HG03439 (cell line): Measurements from ENCODE around the gene ZNF408.
"Not testable (repeated sequence)": the region's sequence is repeated elsewhere in the genome, so short reads cannot be mapped to it uniquely, and the experiment has no call there.

Source experiments
- ATAC-seq: cut with Tn5 transposase; IDR thresholded peaks from one replicate; pipeline ENCODE4 v1.9.1; 2021; ENCODE audit warnings: mild to moderate bottlenecking, moderate library complexity; ENCODE audit not compliant: unreplicated experiment

The ZNF408 gene

DNA sequence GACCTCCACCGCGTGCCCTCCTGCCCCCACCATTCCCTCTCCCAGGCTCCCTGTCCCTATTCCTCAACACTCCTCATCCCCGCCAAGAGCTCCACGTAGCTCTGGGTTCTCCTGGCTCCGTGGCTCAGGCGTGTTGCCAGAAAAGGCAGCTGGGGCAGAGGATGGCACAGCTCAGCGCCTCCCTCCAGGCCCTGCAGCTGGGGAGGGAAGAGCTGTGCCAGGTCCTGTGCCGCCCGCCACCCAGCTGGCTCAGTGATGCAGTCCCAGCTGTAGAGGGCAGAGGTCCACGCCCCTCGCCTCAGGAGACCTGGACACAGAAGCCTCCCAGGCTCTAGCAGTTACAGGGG, 4.6 kb upstream of the ZNF408 start:
- no peak for ATAC-seq

DNA sequence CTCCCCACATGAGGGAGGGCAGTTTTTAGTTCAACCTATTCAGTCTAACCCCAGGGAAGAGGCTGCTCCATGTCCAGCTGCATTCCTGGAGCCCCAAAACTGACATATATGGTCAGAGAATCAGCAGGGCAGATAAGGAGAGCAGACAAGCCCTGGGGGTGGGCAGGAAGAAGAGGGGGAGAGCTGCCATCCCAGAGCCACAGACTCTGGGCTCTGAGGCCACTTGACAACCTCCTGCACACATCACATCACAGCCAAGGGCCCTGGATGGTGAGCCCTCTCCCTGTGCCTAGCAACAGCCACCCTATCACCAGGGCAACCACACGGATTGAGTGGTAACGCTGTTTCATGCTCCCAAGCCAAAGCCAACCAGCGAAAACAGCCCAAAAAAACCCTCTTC, 3.5 kb upstream of the ZNF408 start:
- no peak for ATAC-seq

DNA sequence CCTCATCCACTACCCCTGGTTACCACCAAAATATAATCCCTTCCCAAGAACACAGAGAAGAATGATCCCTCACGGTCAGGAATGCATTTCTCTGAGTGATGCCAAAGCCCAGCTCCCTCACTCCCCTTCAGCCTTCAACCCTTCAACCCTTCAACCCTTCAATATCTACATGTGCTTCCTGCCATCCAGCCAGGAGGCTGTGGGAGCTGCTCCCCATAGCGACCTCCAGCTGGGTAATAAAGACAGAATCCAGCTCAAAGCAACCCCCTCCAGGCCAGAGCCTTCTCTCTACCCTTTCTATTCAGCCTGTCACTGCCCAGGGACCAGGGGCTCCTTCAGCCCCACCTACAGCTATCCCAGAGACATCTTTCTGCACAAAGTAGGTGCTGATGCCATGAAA, 3.1 kb upstream of the ZNF408 start:
- no peak for ATAC-seq

- ATAC-seq = no peak
Measured at GRCh38 chr11:46698597-46698996, 2.2 kb upstream of the ZNF408 start.

DNA sequence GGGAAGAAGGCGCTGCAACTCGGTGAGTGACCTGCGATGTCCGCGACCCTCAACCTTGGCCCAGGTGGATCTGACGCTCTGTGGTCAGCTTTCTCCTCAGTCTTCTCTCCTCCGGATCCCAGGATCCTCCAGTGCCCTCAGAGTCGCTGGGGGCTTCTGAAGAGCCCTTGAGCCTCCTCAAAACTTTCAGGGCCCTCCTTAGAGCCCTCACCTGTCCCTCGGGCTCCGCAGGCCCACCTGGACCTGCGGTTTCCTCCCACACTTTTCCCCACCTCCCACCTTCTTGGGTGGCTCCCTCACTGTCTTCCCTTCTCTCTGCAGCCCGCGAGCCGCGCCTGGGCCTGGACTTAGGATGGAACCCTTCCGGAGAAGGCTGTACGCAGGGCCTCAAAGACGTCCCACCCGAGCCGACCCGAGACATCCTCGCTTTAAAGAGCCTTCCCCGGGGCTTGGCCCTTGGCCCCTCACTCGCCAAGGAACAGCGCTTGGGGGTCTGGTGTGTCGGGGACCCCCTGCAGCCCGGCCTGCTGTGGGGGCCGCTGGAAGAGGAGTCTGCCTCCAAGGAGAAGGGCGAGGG, 335 bp downstream of the ZNF408 start:
- no peak for ATAC-seq

GRCh38 chr11:46705070-46705688, 4.3 kb downstream of the ZNF408 start:
- no peak for ATAC-seq

DNA sequence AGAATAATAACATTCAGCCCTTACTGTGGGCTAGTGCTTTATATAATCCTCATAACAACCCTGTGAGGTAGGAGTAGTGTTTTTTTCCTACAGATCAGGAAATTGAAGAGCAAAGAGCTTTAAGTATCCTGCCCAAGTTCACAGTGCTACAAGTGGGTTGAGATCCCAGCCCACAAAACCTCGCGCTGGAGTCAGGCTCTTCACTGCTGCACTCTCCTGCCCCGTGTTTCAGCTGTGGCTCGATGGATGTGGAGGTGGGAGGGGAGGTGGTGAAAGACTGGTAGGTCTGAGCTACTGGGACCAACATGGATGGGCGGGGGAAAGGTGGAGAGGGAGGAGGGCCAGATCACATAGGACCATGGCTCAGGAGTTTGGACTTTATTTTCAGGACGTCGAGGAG, 6.1 kb downstream of the ZNF408 start:
- no peak for ATAC-seq

- ATAC-seq = not testable (repeated sequence)
Measured at GRCh38 chr11:46709351-46709750, 8.5 kb downstream of the ZNF408 start.

DNA sequence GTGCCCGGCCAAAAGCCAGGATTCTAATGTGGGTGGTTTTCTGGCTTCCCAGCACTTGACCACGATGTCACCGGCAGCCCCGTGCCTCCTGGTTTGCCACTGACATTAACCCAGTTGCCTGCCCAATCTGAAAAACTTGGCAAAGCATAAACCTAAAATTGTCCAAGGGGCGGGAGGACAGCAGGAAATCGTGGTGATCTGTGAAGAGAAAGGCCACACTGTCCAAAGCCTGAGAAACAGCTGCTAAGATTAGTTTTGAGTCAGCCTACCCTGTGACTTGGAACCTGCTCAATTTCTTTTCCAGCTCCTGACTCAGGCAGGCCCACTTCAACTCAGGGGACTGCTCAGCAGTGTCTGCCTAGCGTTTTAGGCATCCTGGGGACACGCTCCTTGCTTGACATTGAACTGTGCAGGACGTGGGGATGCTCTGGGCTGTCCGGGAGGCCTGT, 10.0 kb downstream of the ZNF408 start:
- no peak for ATAC-seq

DNA sequence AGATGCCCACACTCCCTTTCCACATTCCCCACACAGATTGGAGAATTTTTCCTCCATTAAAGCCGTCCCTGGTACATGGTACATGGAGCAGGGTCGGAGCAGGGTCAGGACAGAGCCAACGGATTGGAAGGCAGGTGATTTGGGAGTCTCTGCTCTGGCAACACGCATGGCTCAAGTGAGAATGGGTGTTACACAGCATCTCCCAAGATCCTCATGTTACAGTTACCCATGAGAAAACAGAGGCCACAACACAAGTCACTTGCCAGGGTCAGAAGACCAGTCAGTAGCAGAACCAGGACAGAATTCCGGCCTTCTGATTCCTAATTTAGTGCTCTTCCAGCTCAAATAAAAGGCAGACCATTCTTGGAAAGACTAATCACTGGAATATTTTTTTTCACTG, 10.5 kb downstream of the ZNF408 start:
- no peak for ATAC-seq

DNA sequence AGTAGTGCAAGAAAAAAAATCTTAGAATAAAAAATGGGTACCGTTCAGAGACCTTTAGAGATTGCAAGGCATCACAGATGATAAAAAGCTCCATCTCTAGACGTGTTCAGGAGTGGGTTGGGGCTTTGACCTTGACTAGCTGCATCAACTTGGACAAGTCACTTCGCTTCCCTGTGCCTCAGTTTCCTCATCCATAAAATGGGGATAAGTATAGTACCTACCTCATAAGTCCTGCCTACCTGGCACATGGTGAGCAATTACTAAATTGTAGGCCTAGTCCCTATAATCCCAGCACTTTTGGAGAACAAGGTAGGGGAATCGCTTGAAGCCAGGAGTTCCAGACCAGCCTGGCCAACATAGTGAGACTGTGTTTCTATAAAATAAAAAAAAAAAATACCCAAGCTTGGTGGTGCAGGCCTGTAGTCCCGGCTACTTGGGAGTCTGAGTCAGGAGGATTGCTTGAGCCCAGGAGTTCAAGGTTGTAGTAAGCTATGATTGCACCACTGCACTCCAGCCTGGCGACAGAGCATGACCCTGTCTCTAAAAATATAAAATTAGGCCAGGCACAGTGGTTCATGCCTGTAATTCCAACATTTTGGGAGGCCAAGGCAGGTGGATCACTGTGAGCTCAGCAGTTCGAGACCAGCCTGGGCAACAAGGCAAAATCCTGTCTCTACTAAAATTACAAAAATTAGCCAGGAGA, 12.2 kb downstream of the ZNF408 start:
- no peak for ATAC-seq

- not testable (repeated sequence) for ATAC-seq
Measured at GRCh38 chr11:46717825-46718154, 17.0 kb downstream of the ZNF408 start.

- no peak for ATAC-seq
Measured at GRCh38 chr11:46718155-46719019, 17.6 kb downstream of the ZNF408 start.

GRCh38 chr11:46719048-46719542, 18.3 kb downstream of the ZNF408 start, which contains the start of gene F2:
Gene F2, plus strand, starts transcription at chr11:46719213. Its CDS starts 23 bp downstream, at chr11:46719236.
- ATAC-seq = no peak

DNA sequence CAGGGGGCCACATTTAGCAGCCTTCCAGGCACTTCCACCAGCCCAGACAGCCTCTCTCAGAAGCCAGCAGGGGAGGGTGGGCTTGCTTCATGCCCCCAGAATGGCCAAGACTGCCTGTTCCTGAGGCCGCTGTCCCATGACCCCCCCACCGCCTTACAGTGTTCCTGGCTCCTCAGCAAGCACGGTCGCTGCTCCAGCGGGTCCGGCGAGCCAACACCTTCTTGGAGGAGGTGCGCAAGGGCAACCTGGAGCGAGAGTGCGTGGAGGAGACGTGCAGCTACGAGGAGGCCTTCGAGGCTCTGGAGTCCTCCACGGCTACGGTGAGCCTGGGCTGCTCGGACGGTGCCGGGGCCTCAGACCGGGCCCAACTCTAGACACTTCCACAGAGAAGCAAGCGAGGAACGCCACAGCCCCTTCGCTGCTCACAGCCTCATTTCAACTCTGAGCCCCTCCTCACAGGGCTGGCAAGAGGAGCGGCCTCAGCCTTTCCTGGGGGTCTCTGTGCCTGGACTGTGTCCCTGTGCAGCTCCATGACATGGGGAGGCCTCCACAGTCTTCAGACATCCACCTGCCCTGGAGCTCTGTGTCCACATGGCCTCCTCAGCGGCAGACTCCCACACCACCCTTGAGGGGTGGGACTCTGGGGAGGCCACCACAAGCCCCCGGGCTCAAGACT, 18.9 kb downstream of the ZNF408 start:
- ATAC-seq = no peak

- no peak for ATAC-seq
Measured at GRCh38 chr11:46721286-46721685, 20.5 kb downstream of the ZNF408 start.

DNA sequence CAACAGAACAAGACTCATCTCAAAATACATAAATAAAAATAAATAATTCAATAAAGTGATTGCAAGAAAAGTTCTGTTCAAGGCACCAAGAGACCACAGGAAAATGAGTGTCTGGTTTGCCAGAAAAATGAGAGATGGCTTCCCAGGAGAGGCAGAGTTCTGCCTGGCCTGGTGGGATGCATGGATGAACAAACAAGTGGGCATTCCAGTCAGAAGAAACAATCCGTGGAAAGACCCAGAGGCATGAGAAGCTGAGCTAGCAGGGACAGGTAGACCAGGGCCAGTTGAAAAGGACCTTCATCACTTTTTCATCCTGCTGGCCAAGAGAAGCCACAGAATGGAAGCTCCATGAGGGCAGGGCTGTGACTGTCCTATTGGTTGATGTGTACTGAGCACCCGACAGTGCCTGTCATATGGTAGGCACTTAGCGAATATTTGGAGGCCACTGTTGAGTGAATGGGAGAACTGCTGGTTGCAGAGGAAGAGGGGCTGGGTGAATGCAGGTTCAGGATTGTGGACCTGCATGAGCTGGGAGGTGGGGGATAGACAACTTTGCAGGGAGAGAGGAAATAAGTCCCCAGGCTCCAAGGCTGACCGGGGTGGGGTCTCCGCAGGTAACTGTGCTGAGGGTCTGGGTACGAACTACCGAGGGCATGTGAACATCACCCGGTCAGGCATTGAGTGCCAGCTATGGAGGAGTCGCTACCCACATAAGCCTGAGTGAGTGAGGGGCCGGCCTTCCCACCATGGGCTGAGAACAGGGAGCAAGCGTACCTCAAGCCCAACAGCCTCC, 21.9 kb downstream of the ZNF408 start:
- ATAC-seq = no peak

DNA sequence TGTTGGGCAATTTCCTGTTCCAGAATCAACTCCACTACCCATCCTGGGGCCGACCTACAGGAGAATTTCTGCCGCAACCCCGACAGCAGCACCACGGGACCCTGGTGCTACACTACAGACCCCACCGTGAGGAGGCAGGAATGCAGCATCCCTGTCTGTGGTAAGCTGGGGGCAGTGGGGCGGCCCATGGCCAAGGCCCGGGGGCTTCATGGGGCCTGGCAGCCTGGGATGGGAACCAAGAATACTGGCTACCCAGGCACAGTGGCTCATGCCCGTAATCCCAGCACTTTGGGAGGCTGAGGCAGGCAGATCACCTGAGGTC, 22.5 kb downstream of the ZNF408 start:
- ATAC-seq = no peak

DNA sequence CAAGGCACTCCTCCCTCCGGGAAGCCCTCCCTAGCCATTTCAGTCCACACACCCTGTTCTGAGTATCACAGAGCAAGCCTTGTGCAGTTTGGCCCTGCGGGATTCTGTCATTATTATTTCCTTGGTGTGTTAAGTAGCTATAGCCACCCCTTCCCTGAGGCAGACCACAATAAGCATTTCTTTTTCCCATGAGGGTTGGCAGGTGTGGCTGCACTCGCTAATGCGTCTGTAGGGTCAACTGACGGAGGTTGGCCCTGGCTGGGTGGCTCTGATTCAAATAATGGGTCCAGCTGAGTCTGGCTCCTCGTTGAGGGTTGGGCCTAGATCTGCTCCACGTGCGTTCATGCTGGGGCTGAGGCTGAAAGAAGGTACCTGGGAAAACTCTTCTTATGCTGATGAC, 23.3 kb downstream of the ZNF408 start:
- no peak for ATAC-seq
